Measurements from ENCODE around the gene DIP2C. TPM values are rescaled to one million over a fixed set of nuclear protein-coding genes. Genes with fewer than 3 reads are reported as not detected.

DIP2C gene
- total and polyA plus RNA-seq, 2 experiments from 2014 or later: 9.1 to 15.8 TPM

GRCh38 chr10:593016-593415, 96.5 kb downstream of the DIP2C start:
- no peaks in the 10 kb centered on the region for H3K9me3 ChIP-seq (ENCODE audit: low read depth)

GRCh38 chr10:591646-592045, 97.8 kb downstream of the DIP2C start:
- no peak for DNase-seq (ENCODE audit: low read depth in 1 of 2, low spot score in 1 of 2)
- Histone ChIP-seq H3K9me3 (ENCODE audit: low read depth) (no peaks in the 10 kb centered on the region), H3K27me3 (no peaks in the 10 kb centered on the region), H3K36me3 (no peaks in the 10 kb centered on the region), H3K4me1 (ENCODE audit: low read depth) (peaks cover 5% of the 10 kb centered on the region), H3K4me3 (no peak overlapping the region), H3K27ac (no peak overlapping the region)
- TF ChIP-seq, protein P1, sequence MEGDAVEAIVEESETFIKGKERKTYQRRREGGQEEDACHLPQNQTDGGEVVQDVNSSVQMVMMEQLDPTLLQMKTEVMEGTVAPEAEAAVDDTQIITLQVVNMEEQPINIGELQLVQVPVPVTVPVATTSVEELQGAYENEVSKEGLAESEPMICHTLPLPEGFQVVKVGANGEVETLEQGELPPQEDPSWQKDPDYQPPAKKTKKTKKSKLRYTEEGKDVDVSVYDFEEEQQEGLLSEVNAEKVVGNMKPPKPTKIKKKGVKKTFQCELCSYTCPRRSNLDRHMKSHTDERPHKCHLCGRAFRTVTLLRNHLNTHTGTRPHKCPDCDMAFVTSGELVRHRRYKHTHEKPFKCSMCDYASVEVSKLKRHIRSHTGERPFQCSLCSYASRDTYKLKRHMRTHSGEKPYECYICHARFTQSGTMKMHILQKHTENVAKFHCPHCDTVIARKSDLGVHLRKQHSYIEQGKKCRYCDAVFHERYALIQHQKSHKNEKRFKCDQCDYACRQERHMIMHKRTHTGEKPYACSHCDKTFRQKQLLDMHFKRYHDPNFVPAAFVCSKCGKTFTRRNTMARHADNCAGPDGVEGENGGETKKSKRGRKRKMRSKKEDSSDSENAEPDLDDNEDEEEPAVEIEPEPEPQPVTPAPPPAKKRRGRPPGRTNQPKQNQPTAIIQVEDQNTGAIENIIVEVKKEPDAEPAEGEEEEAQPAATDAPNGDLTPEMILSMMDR (IDR thresholded peaks at IDR 0.05; ENCODE audit: low read depth, low read length): no peak

More at GRCh38 chr10:593016-593415, 96.5 kb downstream of the DIP2C start:
- TF ChIP-seq, protein P1 (IDR thresholded peaks at IDR 0.05; ENCODE audit: low read depth, low read length): no peak
- DNase-seq (ENCODE audit: low read depth in 1 of 2, low spot score in 1 of 2): no peak
- Histone ChIP-seq H3K27me3 (no peaks in the 10 kb centered on the region), H3K4me1 (ENCODE audit: low read depth) (peaks cover 5% of the 10 kb centered on the region), H3K36me3 (no peaks in the 10 kb centered on the region), H3K4me3 (no peak overlapping the region), H3K27ac (no peak overlapping the region)

GRCh38 chr10:590721-591120, 98.7 kb downstream of the DIP2C start:
- Histone ChIP-seq H3K4me3 (no peak overlapping the region), H3K4me1 (ENCODE audit: low read depth) (peaks cover 5% of the 10 kb centered on the region), H3K27me3 (no peaks in the 10 kb centered on the region), H3K36me3 (no peaks in the 10 kb centered on the region), H3K9me3 (ENCODE audit: low read depth) (no peaks in the 10 kb centered on the region), H3K27ac (no peak overlapping the region)
- no peak for DNase-seq (ENCODE audit: low read depth in 1 of 2, low spot score in 1 of 2)
- TF ChIP-seq, protein P1 (IDR thresholded peaks at IDR 0.05; ENCODE audit: low read depth, low read length): no peak

DNA sequence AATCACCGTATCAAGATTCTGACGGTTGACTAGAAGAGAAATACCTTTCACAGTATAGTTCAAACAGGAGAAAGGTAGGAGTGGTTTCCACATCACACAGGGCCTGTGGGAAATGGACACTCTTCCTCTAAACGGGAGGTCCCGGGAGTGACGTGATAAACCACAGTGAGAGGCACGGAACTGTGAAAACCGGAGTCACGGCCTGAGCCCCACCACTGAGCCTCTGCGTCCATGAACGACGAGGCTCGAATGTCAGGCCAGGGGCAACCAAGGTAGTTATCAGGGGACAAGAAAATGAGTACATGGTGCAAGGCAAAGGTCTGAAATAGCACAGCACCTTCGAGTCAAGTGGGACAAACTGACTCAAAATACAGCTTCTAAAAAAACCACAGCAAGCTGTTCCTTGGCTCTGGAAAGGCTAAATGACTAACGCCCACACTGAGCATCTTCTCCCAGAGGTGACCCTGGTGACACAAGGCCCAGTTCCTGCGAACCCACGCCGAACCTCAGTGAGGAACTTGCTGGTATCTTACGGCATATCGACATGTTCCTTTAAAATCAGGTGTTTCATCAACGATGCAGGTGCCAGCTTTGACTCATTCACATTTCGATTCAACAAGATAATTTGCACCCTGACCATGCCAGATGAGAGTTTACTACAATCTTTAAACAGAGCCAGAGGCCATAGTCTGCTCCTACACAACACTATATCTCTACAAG, 99.3 kb downstream of the DIP2C start:
- Histone ChIP-seq H3K4me1 (ENCODE audit: low read depth) (peaks cover 5% of the 10 kb centered on the region), H3K36me3 (no peaks in the 10 kb centered on the region), H3K27me3 (no peaks in the 10 kb centered on the region), H3K9me3 (ENCODE audit: low read depth) (no peaks in the 10 kb centered on the region), H3K27ac (no peak overlapping the region), H3K4me3 (no peak overlapping the region)
- no peak for DNase-seq (ENCODE audit: low read depth in 1 of 2, low spot score in 1 of 2)
- TF ChIP-seq, protein P1 (IDR thresholded peaks at IDR 0.05; ENCODE audit: low read depth, low read length): no peak

- no peak overlapping the region for H3K27ac ChIP-seq
- no peak overlapping the region for H3K4me3 ChIP-seq
- DNase-seq (ENCODE audit: low read depth in 1 of 2, low spot score in 1 of 2): peak in 1 of 2 donors; percentile 67
- H3K4me1 ChIP-seq (ENCODE audit: low read depth): peaks cover 5% of the 10 kb centered on the region
- no peaks in the 10 kb centered on the region for H3K36me3 ChIP-seq
- TF ChIP-seq, protein P1 (IDR thresholded peaks at IDR 0.05; ENCODE audit: low read depth, low read length): peak; percentile 48
- no peaks in the 10 kb centered on the region for H3K27me3 ChIP-seq
- no peaks in the 10 kb centered on the region for H3K9me3 ChIP-seq (ENCODE audit: low read depth)
Observed at GRCh38 chr10:588246-589165, 101.0 kb downstream of the DIP2C start.
